ENCODE measurements around the gene IKZF2. TPM values are rescaled to one million over a fixed set of nuclear protein-coding genes. Genes with fewer than 3 reads are reported as not detected.

IKZF2 gene
- total RNA-seq, 1 donor from 2014 or later: 8.7 TPM

DNA sequence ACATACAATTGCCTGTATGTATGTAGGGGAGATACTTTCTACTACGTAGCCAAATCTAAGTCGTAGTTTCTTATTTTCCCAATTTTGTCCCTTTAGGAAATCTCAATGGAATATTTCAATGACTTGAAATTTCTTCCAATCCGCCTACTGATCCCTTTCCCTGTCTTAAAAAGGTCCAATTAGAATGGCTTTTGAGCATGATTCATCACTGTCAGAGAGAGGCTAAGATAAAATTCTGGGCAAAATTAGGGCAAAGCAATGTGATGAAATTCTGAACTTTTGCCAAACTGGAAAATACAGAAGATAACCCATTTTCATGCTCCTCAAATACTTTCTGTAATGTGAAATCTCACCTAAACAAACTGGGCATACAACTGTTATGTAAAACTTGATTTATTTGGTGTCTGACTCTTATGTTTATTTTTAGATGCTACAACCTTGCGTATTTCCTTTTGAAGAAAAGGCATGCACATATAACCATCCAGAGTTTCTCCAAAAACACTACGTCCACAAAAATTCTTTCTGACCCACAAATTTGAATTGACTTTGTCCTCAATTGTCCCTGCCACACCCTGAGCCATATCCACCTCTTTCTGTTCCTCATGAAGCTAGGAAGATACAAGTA lies 147.1 kb downstream of the IKZF2 start:
- intact Hi-C loops (cut with micrococcal nuclease): loop anchor here (5.0 kb wide), 1 partner anchor 37 kb away; no protein-coding TSS in a partner anchor

DNA sequence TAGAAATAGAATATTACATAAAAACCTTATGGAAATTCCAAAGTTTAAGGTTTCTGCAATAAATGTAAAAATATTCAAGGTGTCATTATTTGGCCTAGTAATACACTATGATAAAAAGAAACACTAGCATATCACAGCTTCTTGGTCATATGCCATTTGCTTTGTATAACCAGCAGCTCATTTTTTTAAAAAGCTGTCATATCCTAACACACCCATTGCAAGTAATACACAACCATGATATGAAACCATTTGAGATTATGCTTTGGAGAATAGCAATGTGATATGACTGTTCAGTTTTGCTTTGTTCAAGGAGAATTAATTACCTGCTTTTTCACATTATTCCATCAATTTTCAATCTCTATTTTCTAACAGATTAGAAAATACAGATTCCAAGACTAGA lies 149.0 kb downstream of the IKZF2 start:
- intact Hi-C loops (cut with micrococcal nuclease): loop anchor here (5.0 kb wide), 1 partner anchor 35 kb away; no protein-coding TSS in a partner anchor

DNA sequence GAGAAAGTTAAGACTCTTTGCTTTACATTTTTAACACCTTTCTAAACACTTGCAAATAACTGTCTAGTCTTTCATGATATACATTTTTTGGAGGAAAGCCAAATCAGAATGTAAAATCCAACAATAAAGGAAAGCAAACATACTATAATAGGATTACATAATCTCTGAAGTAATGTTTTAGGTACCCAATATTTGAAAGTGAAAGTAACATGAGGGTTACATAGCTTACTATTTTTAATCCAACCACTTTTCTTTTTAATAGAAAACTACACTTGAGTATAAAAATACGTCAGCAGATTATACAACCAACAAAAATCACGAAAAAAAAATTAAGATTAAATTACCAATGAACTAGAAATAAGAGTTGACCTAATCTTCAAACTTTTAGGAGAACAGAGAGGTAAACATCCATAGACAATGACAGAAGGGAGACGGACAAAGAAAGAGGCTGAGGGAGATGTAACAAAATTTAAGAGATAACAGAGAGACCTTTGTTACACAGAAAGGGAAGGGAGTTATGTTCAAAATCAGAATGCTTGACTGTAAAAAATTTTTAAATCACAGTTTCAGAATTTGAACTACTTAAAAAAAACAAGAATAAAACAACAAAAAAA lies 150.0 kb downstream of the IKZF2 start:
- intact Hi-C loops (cut with micrococcal nuclease): loop anchor here (5.0 kb wide), 1 partner anchor 34 kb away; no protein-coding TSS in a partner anchor

DNA sequence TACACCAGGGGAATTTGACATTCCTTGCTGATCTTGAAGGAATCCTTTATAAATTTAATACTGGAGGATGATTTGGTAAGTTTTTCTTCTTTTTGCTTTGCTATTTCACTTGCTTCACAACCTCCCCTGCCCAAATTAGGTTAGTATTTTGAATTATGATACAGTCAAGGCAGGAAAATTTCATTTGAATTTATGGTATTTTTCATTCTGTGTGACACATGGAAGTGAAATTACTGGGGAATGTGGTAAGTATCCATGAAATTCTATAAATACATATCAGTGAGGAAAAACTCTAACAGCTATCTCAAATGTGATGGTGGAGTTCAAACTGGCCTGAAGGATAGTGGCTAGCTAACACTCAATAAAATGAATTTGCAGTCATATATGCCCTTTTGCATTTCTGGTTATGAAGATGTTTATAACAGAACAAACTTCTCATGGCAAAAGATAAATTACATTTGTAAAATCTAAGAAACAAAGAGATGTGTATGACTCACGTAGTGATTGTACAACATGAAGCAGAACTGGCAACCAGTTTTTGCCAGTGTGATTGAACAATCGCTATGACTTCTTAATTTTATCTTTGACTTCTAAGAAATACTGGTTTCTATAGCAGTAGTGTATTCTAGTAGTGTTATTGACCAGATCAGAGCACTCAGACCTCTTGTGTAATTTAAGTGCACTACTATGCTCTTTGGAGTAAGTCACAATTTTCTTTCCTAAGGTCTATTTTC lies 152.6 kb downstream of the IKZF2 start:
- intact Hi-C loops (cut with micrococcal nuclease): no loop called here

DNA sequence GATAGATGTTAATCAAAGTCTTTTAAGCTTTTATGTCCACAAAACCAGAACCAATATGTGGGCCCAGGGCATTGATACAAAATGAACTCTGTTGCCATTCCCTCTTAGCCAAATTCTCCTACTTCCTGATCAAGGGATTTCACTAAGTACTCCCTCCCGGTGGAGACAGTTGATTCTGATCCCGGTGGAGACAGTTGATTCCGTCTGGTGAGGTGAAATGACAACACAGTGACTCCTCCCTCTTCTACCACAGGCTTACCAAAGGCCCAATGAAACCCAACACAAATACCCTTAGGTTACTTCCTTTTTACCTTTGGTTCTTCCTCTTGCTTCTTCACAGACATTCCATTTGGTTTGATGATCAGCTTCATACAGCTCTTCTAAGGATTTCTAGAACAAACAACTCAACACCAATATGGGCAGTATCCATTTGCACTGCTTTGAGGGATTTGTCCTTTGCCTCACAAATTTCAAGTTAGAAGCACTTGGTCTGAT lies 153.8 kb downstream of the IKZF2 start:
- intact Hi-C loops (cut with micrococcal nuclease): no loop called here

GRCh38 chr2:212995920-212996319 lies 155.5 kb downstream of the IKZF2 start:
- intact Hi-C loops (cut with micrococcal nuclease): no loop called here

- intact Hi-C loops (cut with micrococcal nuclease): no loop called here
These were observed 156.4 kb downstream of the IKZF2 start for GRCh38 chr2:212994976-212995375.

- intact Hi-C loops (cut with micrococcal nuclease): no loop called here
These were observed 160.3 kb downstream of the IKZF2 start for GRCh38 chr2:212991120-212991519.

DNA sequence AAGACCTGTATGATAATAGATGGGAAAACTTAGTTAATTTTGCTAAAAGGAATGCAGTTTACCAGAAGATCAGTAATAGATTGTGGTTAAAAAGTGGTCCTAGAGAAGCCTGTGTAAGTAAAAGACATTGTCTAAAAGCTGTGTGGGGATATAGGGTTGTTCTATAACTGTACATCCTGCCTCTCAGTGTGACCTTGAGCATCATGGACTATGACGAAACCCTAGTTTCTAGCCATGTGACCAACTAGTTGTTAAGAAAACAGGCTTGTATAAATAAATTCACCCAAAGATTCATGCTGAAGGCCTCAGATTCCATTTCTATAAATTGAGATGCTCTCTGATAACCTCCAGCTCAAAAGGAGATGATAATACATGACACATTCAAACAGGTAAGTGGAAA lies 160.7 kb downstream of the IKZF2 start:
- intact Hi-C loops (cut with micrococcal nuclease): no loop called here

- intact Hi-C loops (cut with micrococcal nuclease): no loop called here
These were observed 163.9 kb downstream of the IKZF2 start for GRCh38 chr2:212987492-212987891.

DNA sequence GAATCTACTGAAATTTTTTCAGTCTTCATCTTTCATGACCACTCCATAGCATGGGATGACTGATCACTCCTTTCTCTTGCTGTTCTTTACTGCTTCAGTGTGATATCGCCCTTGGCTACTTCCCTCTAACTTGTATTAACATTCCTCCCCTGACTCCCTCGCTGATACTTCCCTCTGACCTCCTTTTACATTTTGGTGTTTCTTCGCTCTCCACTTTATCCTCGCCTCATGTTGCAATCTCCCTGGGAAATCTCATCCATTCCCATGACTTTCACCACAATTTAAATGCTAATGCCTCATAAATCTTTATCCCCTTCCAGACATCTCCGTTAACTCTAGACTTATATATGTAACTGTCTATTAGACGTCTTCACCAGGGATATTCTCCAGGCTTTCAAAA lies 167.3 kb downstream of the IKZF2 start:
- intact Hi-C loops (cut with micrococcal nuclease): loop anchor here (5.0 kb wide), 1 partner anchor 33 kb away; no protein-coding TSS in a partner anchor

DNA sequence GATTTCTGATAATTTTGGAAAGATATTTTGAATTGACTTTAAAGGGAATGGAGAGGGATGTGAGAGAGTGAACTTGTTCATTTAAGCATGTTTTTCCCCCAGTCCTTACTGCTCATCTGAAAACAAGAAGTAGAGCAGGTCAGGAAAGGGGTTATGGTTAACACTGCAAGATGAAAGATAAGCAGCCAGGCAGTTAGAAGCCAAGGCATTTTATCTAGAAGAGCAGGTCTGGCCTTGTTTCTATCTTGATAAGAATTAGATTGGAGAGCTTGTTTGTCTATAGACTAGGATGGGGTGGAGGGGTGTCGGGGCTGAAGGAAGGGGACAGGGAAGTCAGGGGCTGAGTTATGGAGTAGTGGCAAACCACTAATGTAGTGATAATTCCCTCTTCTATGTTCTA lies 171.6 kb downstream of the IKZF2 start:
- intact Hi-C loops (cut with micrococcal nuclease): loop anchor here (5.0 kb wide), 1 partner anchor 38 kb away; no protein-coding TSS in a partner anchor

DNA sequence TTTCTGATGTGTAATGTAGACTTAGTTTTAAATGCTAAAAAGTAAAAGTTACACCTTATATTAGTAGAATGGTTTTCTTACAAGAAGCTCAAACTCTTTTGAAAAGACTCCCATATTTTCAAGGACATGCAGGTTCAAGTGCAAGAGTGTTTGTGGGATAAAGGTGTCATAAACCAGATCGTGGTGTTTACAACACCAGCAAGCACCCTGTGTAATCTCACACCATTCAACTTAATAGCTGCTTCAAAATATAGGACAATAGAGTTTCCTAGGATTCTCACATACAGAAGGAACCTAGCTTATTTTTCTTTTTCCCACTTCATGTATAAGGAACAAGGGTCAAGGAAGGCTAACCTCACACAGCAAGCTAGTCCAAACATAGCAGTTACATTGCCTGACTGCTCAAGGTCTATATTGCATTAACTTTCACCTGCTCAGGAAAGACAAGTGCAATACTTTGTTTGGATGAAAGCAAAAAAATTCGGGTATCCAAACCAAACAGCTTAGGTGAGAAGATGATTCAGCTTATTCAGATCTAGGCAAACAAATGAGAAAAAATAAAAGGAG lies 172.3 kb downstream of the IKZF2 start:
- intact Hi-C loops (cut with micrococcal nuclease): no loop called here

- intact Hi-C loops (cut with micrococcal nuclease): no loop called here
These were observed 174.3 kb downstream of the IKZF2 start for GRCh38 chr2:212977152-212977551.

DNA sequence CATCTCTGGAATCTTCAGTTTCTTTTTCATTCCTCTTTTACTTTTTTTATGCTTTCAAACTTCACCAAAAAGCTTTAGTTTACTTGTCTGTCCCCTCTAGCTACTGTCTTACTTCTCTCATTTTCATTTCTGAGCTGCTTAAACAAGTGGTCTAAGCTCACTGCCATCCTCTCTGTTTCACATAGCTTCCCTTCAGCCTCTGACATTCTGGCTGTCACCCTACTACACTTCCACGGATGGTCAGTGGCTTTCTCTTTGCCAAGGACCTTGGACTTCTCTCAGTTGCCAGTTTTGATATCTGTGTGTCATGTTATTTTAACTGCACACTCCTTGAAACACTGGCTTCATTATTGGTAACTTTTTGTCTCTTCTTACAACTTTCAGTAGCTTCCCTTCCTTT lies 176.1 kb downstream of the IKZF2 start:
- intact Hi-C loops (cut with micrococcal nuclease): no loop called here

DNA sequence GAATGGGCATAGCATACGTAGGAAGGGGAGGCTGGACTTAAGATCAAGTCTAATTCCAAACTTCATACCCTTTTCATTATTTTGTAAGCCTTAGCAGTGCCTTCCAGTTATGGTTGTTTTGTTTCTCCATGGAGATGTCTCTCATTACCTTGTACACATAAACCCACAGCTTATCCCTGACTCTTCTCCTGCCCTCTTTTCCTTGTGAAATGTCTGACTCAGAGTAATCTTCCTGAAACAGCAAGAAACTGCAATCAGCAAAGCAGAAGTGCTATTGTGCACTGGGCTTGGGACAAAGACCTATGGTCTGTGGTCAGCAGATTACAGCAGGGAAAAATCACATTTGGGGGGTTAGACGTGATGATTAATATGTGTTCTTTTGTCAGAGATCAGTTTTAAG lies 176.7 kb downstream of the IKZF2 start:
- intact Hi-C loops (cut with micrococcal nuclease): no loop called here

DNA sequence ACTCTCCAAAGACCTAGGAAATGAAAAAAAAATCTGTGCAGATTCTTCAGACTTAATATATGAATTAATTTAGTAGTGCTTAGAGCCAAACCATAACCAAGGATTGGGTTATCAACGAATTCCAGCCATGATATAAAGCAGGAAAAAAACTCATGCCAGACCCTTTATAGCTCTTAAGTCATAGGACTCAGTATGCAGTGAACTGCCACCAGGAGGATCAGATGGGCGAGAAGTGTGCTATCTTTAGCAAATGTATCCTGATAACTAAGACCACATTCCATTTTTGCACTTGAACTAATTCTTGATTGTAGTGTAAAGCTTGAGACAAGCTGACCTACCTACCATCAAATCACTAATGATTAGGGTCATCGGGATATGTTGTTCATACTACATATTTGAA lies 178.1 kb downstream of the IKZF2 start:
- intact Hi-C loops (cut with micrococcal nuclease): no loop called here

GRCh38 chr2:212970132-212970531 lies 181.3 kb downstream of the IKZF2 start:
- intact Hi-C loops (cut with micrococcal nuclease): no loop called here

- intact Hi-C loops (cut with micrococcal nuclease): loop anchor here (1.0 to 5.0 kb wide), 2 partner anchors 11 to 34 kb away; no protein-coding TSS in a partner anchor
These were observed 182.9 kb downstream of the IKZF2 start for GRCh38 chr2:212968284-212969081.

DNA sequence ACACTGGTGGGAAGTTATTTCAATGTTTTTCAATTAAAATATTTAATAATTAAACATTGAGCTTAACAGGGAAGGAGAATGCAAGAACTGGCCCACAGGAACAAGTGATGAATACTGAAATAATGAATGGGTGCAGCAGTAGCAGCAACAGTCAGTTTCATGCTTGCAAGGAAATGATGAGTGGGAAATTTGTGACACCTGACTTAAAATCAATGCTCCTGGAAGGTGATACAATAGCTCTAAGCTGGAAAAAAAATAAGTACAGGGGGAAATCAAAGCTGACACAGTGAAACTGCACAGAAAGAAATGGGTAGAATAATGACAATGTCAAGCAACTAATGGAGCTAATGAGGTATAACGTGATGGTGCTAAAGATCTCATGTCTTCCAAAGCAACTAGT lies 184.5 kb downstream of the IKZF2 start:
- intact Hi-C loops (cut with micrococcal nuclease): loop anchor here (5.0 kb wide), 1 partner anchor 35 kb away; no protein-coding TSS in a partner anchor

- intact Hi-C loops (cut with micrococcal nuclease): no loop called here
These were observed 188.7 kb downstream of the IKZF2 start for GRCh38 chr2:212962691-212963090.
